ENCODE results near the gene CHRDL1.

The CHRDL1 gene

GRCh38 chrX:110646386-110646785 is 149.2 kb downstream of the CHRDL1 start:
- no peak overlapping the region for H2AFZ ChIP-seq (ENCODE audit: low read length)
- no peaks in the 10 kb centered on the region for H3K4me1 ChIP-seq (ENCODE audit: insufficient read depth, low read length, poor library complexity, severe bottlenecking)
- H4K20me1 ChIP-seq (ENCODE audit: insufficient read depth, low read length, poor library complexity, severe bottlenecking) = no peaks in the 10 kb centered on the region
- H3K9me2 ChIP-seq (replicated peaks; ENCODE audit: low read depth, low read length) = no peaks in the 10 kb centered on the region
- H3K4me2 ChIP-seq (ENCODE audit: low read depth, low read length, poor library complexity, severe bottlenecking) = no peak overlapping the region
- H3K9me3 ChIP-seq (ENCODE audit: insufficient read depth, low read depth, low read length) = no peaks in the 10 kb centered on the region
- no peaks in the 10 kb centered on the region for H3K27me3 ChIP-seq (ENCODE audit: insufficient read depth, low read length, poor library complexity, severe bottlenecking)
- no peaks in the 10 kb centered on the region for H3K79me2 ChIP-seq (ENCODE audit: insufficient read depth, low read length)
- no peak overlapping the region for H3K4me3 ChIP-seq (ENCODE audit: low read length, poor library complexity, severe bottlenecking)
- H3K36me3 ChIP-seq (ENCODE audit: insufficient read depth, low read length) = no peaks in the 10 kb centered on the region
- H3K9ac ChIP-seq (ENCODE audit: low read depth, low read length, poor library complexity, severe bottlenecking) = no peak overlapping the region
- no peak for TF ChIP-seq CTCF (conservative IDR thresholded peaks at IDR 0.05; ENCODE audit: low read length)
- no peak for TF ChIP-seq EZH2phosphoT487 (IDR thresholded peaks at IDR 0.05; ENCODE audit: borderline replicate concordance)
- H3F3A ChIP-seq (ENCODE audit: low read depth) = no peaks in the 10 kb centered on the region

All from Loucy (cell line).